Measurements from ENCODE around the gene MGST2.

Gene MGST2

GRCh38 chr4:139745111-139745639 is 79.6 kb downstream of the MGST2 start:
- no peak for DNase-seq

- DNase-seq = no peak
Measured at GRCh38 chr4:139746431-139747171, 81.0 kb downstream of the MGST2 start.

- no peak for DNase-seq
Measured at GRCh38 chr4:139749338-139749737, 83.7 kb downstream of the MGST2 start.

- no peak for DNase-seq
Measured at GRCh38 chr4:139749835-139750498, 84.3 kb downstream of the MGST2 start.

DNA sequence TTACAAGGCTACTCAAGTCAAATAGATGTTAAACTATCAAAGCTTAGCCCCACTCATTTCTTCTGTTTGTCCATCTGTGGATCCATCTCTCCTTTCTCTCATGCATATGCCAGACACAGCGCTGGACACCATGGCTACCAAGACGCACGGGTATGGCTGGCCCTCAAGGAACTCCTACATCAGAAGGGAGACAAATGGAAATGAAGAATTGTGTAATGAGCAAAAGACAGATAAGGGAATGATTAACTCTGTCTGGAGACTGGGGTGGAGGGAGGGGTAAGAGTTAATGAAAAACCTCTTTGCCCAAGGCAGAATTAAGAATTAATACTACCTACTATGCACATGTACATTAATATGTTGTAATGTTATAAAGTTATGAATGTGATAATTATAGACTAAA is 88.1 kb downstream of the MGST2 start:
- DNase-seq = no peak

Data from activated effector memory CD4-positive, alpha-beta T cell treated with anti-CD3 and anti-CD28 coated beads, Interleukin-2, amount 50 U/mL, for 16 hours (primary cell).